ENCODE results near the gene COL27A1. TPM values are rescaled to one million over a fixed set of nuclear protein-coding genes. Genes with fewer than 3 reads are reported as not detected.

The COL27A1 gene
- total and polyA plus RNA-seq, 2 experiments from 2014 or later = 10.5 to 18.0 TPM

- no peak for TF ChIP-seq ZNF462 (CRISPR knock-in tag; IDR thresholded peaks at IDR 0.05)
- no peak for TF ChIP-seq ZNF331 (CRISPR knock-in tag; IDR thresholded peaks at IDR 0.05; ENCODE audit: low read depth)
- TF ChIP-seq JUNB (IDR thresholded peaks at IDR 0.05; ENCODE audit: unreplicated experiment) = no peak
Measured at GRCh38 chr9:114119242-114120191, 35.8 kb upstream of the COL27A1 start (continued).

GRCh38 chr9:114120192-114121014 is 34.9 kb upstream of the COL27A1 start:
- H4K20me1 ChIP-seq (replicated peaks; ENCODE audit: insufficient read depth) = no peaks in the 10 kb centered on the region
- H3K79me2 ChIP-seq (replicated peaks; ENCODE audit: insufficient read depth) = no peaks in the 10 kb centered on the region
- no peaks in the 10 kb centered on the region for H3K4me1 ChIP-seq (ENCODE audit: insufficient read depth)
- no peak overlapping the region for H3K4me3 Mint-ChIP-seq
- peaks cover 8% of the 10 kb centered on the region for H3K4me1 Mint-ChIP-seq
- peaks cover 10% of the 10 kb centered on the region for H3K27me3 Mint-ChIP-seq (ENCODE audit: insufficient read depth, low read depth, poor library complexity)
- no peak for TF ChIP-seq NANOG (IDR thresholded peaks at IDR 0.05; ENCODE audit: borderline replicate concordance)
- TF ChIP-seq CTCF (conservative IDR thresholded peaks at IDR 0.05; ENCODE audit: low read depth in 2 of 2) = no peak
- TF ChIP-seq JUNB (IDR thresholded peaks at IDR 0.05; ENCODE audit: unreplicated experiment) = no peak
- no peak for TF ChIP-seq REST (IDR thresholded peaks at IDR 0.05; ENCODE audit: unreplicated experiment)
- TF ChIP-seq EZH2 (IDR thresholded peaks at IDR 0.05; ENCODE audit: low read depth, unreplicated experiment) = no peak
- TF ChIP-seq STAT1 (IDR thresholded peaks at IDR 0.05; ENCODE audit: unreplicated experiment) = no peak
- TF ChIP-seq ZNF331 (CRISPR knock-in tag; IDR thresholded peaks at IDR 0.05; ENCODE audit: low read depth) = no peak
- no peak for TF ChIP-seq CREB1 (CRISPR knock-in tag; IDR thresholded peaks at IDR 0.05; ENCODE audit: low read depth)
- no peak overlapping the region for H3K27ac Mint-ChIP-seq
- H3K9me2 ChIP-seq (ENCODE audit: insufficient read depth) = no peaks in the 10 kb centered on the region
- no peak overlapping the region for H3K4me3 ChIP-seq
- no peaks in the 10 kb centered on the region for H3K9me3 Mint-ChIP-seq
- H3K27me3 ChIP-seq (ENCODE audit: insufficient read depth) = no peaks in the 10 kb centered on the region
- no peaks in the 10 kb centered on the region for H3F3A ChIP-seq (replicated peaks; ENCODE audit: low read depth)
- H2AFZ ChIP-seq = no peak overlapping the region
- H3K27ac ChIP-seq (ENCODE audit: low read depth) = no peak overlapping the region
- H3K36me3 ChIP-seq (ENCODE audit: insufficient read depth) = no peaks in the 10 kb centered on the region
- ATAC-seq (no peak), DNase-seq (ENCODE audit: low spot score) (no peak)
- no peak overlapping the region for H3K4me2 ChIP-seq
- H3K36me3 Mint-ChIP-seq (ENCODE audit: low read depth) = no peaks in the 10 kb centered on the region; the same call in 2 of the 3 replicates

Measured in GM23338 (cell line).